Left hindlimb (tissue), 1 donor: ENCODE results near the gene MEOX2.

ENCODE experiments used
- DNase-seq: peaks from one replicate; pipeline ENCODE4 v3.0.0-alpha.2; 2018

Gene MEOX2

DNA sequence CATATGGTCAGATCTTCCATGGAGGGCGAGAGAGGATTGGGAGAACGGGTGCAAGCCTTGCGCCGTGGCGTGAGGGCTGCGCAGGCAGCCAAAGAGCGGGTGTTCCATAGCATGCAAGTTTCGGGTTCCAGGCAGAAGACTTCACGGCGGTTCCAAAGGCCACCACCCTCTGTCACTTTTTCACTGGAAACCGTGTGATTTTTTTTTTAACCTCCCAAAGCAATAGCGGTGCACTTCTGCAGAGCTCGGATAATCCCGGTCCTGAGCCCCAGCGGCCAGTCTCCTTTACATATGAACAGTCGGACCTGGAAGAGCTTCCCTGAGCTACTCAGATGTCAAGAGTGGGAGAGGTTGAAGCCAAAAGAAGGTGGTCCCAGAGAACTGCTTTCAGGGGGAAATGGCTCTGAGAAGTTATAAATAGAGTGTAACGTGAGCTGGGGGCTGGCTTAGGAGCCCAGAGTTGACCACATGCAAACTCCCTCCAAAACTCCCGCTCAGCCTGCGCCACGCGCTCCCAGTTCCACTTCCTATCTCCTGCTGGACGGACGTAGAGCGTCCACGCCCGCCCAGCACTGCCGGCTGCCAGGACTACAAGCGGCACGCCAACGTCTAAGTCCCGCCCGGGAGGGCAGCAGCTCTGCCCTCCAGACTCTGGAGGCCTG is at the start of gene MEOX2:
Gene MEOX2, minus strand, starts transcription at position 389 of the 662 bp plus-strand sequence. Its CDS starts 281 bp downstream, at position 108.
- peak; percentile 95 for DNase-seq

DNA sequence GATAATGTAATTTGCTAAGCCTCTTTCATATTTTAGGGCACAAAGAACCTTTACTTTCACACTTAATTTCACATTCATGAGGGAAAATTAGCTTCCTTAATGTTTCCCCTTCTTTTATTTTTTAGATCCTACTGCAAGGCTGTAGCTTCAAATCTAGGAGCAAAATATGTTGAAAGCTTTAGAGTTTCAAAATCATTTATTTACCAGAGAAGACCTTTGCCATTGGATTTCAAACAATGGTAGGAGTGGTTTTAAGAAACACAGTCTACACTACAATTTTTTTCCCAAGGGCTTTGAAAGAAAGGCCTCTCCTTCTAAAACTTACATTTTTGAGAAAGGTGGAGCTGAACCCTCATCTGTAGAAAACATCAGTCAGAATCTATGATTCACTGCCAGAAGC is 43.3 kb upstream of the MEOX2 start:
- no peak for DNase-seq

DNA sequence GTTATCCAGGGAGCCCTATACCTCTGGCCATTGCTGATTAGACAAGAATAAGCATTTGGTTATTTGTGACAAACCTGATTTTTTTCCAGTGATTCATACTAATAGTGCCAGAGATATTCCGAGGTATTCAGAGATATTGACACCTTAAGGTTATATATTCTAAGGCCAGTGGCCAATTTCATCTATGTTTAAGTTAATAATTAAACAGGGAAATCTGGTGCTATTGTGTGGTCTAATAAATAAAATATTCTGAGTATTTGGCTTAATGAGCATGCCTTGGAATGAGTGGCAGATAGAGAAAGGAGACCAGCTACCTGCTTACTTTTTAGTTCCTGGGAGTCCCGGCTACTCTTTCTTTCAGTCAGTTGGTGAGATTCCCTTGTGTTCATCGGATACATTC is 38.6 kb upstream of the MEOX2 start:
- DNase-seq, result no peak

DNA sequence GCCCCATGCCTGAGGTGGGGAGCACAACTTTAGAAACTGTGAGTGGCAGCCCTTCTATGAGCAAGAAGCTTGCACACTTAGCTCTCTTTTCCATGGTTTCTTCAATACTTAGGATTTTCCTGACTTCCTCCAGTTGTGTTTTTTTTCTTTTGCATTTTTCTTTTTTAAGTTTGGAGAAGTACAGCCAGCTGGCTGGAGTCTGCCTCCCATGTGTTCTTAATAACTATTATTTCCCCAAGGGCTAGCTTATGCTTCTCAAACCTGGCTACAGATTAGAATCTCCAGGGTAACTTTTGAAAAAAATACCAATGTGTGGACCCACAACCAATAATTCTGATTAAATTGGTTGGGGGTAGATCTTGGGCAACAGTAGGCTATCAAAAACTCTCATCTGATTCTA is 37.4 kb upstream of the MEOX2 start:
- no peak for DNase-seq

DNA sequence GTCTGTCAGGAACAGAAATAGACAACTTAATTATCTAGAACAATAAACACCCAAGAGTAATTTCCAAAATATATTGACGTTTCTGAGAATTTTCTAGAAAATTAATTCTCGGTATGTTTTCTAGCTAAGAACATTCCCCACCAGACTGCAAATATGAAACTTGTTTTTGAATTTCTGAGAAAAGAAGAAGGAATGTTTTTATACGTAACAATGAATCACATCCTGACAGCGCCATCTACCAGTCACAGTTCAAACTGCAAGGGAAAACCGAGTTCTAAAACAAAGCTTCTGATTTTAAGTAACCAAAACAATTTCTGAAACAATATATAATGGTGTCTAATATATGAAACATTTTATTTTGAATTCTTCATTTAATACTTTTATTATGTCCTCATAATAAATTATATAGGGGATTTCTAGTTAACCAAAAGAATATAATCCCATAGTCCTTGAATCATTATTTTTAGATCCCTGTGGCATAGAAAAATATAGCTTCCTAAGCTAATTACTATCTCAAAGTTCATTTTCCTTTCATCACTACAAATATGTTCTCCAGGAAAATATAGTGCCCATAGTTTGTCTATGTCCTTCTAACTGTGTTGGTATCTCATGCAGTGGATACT is 34.5 kb upstream of the MEOX2 start:
- no peak for DNase-seq

DNA sequence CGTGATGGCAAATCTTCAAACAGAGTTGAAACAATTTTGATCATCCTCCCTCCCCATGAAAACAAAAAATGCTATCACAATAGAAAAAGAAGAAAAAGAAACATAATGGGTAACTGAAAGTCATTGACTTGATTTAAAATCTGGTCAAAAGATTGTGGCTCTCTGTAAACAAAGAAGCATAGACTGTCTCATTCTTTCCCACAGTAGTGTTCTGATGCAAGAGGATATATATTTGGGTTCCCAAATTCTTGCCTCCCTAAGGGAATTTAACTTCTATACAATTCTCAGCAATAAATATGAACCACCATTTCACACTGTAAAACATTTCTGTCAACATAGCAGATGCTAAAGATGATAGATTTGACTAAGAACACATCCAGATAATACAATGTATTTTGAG is 32.8 kb upstream of the MEOX2 start:
- DNase-seq, result no peak

DNA sequence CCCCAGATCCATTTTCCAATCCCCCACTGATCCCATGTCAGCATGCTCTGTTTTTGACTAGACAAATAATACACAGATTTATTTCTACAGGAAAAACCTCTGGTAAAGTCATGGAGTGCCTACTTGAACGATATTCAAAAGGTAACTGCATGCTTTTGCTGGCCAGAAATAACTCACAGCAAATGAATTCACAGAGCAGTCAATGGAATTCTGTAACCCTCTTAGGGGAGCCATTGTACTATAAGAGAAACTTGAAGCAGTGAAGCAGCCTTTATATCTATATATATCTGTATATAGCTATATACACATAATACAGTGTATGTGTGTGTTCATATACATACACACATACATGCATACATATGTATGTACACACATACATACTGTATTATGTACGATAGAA is 29.0 kb upstream of the MEOX2 start:
- DNase-seq, result no peak

DNA sequence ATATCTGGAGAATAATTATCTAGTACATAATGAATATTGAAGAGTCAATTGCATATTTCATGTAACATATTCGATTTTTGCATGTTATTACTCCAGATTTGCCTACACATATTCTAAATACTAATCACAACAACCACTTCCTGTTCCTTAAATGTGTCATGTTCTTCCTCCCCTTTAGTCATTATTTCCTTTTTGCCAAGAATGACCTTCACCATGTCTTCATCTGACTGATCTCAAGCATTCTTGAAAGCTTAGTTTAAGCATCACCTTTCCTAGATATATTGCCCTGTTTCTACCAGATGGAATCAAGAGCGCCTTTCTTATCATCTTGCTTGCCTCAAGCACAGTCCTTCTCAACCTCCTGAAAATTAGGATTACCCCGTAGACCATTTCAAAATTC is 23.5 kb upstream of the MEOX2 start:
- DNase-seq, result no peak

DNA sequence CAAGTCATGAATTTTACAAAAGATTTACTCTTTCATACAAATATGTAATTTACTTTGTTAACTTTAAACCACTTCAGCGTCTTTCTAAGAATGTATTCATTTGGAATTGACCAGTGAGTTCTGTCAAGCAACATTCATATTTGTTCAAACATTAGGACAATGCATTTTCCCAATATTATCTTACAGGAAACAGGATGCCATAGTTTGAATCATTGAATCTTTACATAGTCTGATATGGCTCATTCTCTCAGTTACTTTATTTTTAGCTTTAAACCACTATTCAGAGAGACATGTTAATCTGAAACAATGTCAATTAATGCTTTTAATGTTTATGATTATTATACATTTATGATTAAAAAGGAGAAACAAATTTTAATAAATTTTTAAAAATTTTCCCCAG is 21.1 kb upstream of the MEOX2 start:
- no peak for DNase-seq

DNA sequence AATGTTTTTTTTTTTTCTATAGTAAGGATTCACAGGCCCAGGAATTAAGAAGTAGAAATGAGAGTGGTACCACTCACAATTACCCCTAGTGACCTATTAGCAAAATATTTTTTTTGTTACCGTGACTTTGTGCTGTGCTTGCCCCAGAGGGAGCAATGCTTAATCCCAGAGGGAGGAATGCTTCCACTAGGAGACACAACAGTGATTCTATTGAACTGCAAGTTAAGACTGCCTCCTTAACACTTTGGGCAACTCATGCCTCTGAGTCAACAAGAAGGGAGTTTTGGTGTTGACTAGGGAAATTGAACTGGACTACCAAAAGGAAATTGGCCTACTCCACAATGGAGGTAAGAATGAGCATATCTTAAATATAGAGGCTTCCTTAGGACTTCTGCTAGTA is 17.2 kb upstream of the MEOX2 start:
- DNase-seq, result no peak

DNA sequence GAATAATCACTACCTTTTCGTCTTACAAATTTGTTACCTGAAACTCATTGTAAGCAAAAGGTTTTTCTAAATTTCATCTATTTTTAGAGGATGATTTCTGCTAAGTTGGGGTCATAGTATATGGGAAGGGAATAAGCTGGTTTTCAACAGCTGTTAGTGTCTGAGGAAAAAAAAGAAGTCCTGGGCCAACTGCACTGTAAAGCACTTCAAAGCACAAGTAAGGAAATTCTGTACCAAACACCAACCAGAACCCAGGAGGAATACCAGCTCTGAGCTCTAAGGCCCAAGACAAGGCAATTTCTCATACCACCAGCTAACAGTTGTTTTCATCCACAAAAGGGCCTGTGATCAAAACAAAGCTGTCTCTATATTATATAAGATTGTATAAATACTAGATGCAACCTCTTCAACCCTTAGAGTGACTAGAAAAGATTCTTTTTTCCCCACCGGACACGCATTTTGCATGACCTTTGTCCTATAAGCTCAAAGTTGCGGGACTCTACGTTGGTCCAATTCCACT is 6.1 kb upstream of the MEOX2 start:
- no peak for DNase-seq

DNA sequence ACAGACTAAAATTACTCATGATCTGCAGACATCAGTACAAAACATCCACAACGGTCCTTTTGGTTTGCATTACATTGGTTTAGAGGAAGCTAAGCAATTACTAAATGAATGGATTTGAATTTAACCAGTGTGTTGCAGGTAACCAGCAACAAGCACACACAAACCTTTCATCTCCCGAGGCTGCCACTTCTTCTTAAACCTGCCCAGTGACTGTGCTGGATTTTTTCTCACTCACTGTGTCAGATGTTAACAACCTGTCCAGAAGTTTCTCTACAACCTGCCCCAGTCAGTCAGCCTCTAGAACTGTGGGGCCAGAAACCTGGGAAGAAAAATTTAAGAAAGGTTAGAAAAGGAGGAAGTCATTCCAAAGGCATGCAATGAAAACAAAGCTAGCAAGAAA is 2.4 kb upstream of the MEOX2 start:
- DNase-seq, result no peak

DNA sequence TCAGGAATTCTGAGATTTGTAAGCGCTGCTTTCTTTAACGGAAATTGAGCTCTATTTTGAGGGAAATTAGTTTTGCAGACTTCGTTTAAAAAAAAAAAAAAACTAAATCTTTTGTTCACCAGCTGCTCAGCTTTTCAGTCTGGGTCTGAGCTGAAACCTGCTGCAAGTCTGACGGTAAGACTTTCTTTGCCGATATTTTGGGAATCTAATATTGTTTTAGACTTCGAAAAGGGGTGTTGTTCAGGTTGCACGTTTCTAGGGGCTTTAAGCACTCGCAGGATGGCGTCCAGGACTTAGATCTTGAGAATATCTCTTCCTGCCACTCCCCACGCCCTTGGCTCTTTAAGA is 1.8 kb upstream of the MEOX2 start:
- peak; percentile 50 for DNase-seq

DNA sequence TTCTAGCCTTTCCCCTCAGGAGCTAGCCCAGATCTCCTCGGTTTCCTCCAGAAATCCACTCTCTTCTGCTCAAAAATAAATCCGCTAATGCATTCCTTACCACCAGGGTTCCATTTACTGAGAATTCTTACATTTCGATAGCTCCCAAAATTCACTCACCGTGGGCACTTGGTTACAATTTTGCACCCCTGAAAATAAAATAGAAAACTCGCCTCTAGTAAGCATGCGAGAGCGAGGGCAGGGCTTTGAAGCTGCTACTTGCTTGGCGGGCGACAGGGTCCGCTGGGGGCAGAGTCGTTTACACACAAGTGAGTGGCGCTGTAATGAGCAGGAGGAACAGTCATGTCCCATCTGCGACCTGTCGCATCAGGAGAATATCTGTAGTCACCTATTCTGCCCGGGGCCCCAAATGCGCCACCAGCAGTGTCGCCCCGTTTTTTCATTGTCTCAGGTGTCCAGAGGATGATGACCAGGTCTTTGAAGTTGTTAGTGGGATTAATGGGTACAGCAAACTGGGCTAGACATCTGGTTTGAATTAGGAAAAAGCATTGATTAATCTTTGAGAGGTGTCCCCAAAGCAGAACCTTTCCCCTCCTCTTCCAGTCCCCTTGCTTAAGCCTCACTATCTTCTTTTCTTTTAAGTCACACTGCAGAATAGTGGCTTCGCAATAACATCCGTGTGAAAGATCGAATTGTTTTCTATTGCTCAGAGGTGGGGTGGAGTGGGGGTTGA is 1.2 kb upstream of the MEOX2 start:
- DNase-seq, result peak; percentile 70

DNA sequence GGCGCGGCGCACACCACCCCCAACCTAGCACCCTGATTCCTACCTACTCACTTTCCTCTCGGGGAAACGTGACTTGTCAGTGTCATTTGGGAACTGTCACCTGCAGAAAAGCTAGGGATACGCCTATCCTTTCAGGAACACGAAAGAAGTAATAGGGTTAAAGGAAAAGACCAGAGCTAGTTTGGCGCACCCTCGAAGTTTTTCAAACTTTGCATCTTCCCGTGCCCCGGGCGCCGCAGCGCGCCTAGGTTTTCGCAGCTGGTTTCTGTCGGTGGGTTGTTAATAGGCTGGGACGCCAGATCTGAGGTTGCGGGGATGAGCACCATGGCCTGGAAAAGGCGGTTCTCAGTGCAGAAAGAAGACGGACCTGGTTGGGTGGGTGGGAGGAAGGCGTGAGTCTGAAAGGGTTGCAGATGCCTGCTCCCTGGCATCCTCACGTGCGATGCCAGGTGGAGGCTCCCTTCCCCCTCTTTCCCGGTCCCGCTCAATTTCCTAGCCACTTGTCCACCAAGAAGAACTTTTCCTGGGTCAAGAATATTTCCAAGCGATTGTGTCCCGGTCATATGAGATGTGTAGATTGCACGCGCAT is 568 bp upstream of the MEOX2 start:
- peak; percentile 64 for DNase-seq

DNA sequence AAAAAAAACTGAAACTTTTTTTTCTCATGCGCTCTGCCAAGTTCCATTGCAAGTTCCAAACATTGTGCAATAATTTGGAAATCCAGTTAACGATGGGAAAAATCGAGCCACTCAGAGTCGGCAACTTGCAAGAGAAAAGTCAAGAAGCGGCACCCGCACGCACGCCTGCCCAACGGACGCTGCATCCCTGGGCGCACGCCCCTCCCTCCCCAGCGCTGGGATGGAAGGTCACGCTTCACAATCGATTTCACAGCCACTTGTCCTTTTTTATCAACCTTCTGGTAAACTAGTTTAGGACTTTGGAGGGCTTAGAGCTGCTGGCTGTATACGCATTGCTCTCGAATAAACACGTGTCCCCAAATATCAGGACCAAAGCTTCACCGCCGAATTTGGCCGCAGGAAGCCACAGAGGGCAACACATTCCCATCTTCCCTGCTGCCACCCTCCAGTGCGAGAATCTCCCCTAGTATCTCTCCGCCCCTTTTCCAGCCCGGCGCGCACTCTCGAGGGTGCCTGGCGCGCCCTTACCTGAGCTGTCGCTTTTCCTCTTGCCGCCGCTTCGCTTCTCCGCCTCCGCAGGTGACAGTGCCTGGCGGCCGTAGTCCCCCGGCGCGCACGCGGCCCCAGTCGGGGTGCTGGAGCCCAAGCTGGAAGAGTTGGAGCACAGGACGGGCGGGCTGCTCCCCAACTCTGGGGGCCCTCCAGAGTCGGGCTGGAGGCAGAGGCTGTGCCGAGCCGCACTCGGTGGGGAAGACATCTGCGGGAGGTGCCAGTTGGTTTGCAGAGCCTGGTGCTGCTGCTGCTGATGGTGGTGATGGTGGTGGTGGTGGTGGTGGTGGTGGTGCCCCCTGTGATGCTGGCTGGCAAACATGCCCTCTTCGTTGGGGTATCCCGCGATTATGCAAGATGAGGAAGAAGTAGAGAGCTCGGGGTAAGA is 857 bp downstream of the MEOX2 start:
- DNase-seq, result peak; percentile 71

DNA sequence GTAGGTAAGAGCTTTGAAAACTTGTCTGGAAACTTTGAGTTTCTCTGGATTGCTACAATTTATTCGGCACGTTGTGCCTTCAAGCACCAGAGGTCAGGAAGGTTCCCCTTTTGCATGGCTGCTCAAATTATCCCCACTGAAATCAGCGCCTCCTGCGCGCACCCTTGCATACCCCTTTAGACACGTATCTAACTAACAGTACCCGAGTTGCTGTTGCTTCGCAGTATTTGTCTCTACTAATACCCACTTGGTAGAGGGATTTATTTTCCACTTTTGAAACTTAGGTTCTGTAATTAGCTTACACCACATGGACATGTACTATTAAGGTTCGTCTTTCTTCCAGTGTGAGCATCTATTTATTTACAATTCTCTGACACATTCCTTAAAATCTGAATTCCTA is 1.6 kb downstream of the MEOX2 start:
- DNase-seq, result peak; percentile 57

DNA sequence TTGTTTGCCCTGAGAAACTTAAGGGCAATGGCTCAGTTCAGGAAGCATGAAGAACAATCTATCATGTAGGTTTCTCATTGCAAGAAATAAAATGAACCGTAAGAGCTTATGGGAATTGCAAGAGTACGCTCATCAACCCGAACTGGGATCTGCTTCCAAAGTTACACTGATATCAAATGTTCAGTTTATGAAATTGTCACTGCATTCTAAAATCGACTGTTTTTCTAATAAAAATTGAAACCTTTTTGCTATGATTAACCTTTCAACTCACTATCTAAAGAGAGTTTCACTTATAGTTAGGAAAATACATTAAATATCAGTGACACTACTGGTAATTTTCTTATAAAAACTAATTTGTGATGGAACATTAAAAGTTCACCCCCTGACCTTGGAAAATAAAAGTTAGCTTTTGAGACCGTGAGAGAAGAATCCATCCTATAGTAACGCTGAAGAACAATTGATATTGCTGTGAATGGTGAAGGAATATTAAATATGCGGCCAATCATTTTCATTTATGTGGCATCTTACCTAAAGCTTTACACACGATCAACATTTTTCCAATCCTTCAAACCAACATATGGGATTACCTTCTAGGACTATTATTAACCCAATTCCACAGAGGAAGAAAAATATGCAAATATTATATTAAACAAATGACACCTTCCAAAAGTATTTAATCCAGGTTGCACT is 2.2 kb downstream of the MEOX2 start:
- DNase-seq, result no peak

DNA sequence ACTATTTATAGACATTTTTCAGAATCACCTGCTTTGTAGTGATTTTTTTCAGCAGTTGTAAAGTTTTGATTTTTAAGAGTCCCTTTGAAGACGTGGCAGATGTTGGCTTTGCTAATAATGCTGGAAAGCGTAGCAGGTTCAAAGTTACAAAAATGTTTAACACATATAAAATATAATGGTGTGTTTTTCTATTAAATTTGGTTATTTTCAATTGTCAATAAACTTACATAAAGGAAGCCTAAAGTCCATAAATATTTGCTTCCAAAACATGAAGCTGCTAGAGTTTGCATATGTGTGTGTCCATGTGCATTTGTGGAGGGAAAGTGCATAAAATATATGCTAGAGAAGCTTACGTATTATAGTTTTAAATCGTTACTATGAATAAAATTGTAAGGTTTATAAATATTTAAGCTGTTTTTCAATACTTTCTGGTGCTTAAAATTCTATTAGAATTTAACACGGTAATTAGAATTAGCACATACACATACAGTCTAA is 3.7 kb downstream of the MEOX2 start:
- DNase-seq, result no peak

DNA sequence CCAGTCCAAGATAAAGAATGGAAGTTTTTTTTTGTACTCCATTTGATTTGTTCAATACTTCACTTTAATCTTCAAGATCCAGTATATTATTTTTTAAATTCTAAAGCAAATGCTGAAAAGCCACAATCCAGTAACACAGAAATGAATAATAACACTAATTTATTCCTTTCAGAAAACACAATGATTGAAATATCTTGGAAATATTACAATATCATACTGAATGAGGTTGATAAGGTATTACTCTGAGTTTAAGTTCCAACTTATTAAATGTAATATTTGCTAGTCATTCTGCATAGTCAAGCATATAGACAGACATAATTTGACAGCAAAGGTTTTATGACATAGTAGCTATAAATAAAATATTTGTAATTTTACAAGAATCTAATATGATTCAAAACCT is 4.4 kb downstream of the MEOX2 start:
- DNase-seq, result no peak

DNA sequence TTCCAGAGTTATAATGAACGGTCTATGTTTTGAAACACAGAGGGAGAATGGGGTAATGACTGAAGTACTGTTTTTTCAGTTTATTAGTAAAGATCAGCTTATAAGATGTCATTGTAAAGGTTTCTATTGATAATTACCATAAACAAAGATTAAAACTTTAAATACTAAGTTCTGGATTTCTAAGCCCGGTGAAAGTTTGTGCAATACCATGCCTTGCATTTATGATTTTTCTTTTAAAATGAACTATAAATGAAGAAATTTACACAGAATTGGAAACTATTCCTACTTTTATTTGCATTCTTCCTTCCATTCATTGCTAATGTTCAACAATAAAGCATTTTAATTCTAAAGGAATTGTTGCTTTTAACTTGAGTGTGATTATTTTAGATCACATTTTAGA is 4.9 kb downstream of the MEOX2 start:
- no peak for DNase-seq

DNA sequence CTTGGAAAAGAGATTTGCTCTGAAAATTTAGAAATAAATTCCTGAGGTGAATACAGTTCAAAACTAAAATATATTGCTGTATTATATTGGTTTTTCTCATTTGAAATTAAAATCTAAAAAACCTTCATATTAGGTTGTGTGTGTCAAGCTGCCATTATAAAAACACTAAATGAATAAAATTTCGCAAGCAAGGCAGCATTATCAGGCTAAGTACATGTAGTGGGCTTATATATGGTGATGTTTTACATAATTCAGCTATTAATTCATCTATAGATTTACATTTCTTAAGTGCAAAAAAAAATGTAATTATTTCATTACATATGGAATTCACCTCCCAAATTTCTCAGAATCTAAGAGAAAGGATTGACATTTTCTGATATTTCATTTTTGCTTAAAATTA is 5.3 kb downstream of the MEOX2 start:
- no peak for DNase-seq
